PC-3 (cell line): Measurements from ENCODE around the gene RHEX. TPM values are rescaled to one million over a fixed set of nuclear protein-coding genes. Genes with fewer than 3 reads are reported as not detected.

Experiments
- ATAC-seq: fragments of 200-7000 bp; cut with Tn5 transposase; 2 replicates; pipeline ENCODE4 v1.9.1; 2020; ENCODE audit warnings: mild to moderate bottlenecking, moderate library complexity
- BruUV-seq: library from RNA; stranded (reverse); fragments of 400-500 nt; replicated peaks from 2 replicates; lab custom pipeline; 2021; lab: Mats Ljungman, UMichigan
- CTCF ChIA-PET: fragments of 300-600 bp; sonication (Branson Sonifier 250); formaldehyde crosslinking; loops from one replicate; lab custom pipeline; 2022; ENCODE audit warnings: antibody characterized with exemption; lab: Charles Lee
- POLR2A ChIA-PET: fragments of 300-600 bp; sonication (Branson Sonifier 250); formaldehyde crosslinking; loops from one replicate; lab custom pipeline; 2022; ENCODE audit warnings: antibody characterized with exemption; ENCODE audit not compliant: unreplicated experiment; lab: Charles Lee
- DNase-seq: peaks from one replicate; pipeline ENCODE4 v3.0.0-alpha.2; 2015
- H2AFZ ChIP-seq: fragments of 300-600 bp; sonication (generic); 2 replicates; pipeline ENCODE4 v1.6.0; 2016; ENCODE audit warnings: antibody characterized with exemption, low read length
- H3F3A ChIP-seq: fragments of 300-600 bp; sonication (generic); one replicate; pipeline ENCODE4 v1.6.0; 2017; ENCODE audit warnings: antibody characterized with exemption, low read length, control low read depth, mild to moderate bottlenecking; ENCODE audit not compliant: unreplicated experiment
- H3K27ac ChIP-seq: fragments of 300-600 bp; sonication (generic); 2 replicates; pipeline ENCODE4 v1.5.1; 2016; ENCODE audit warnings: mild to moderate bottlenecking, low read length
- H3K27me3 ChIP-seq: fragments of 300-600 bp; sonication (generic); 2 replicates; pipeline ENCODE4 v1.6.1; 2016; ENCODE audit warnings: low read length, mixed read lengths
- H3K36me3 ChIP-seq: fragments of 300-600 bp; sonication (generic); 2 replicates; pipeline ENCODE4 v1.6.1; 2016; ENCODE audit warnings: low read depth, mixed run types, low read length, mixed read lengths
- H3K4me1 ChIP-seq: fragments of 300-600 bp; sonication (generic); 2 replicates; pipeline ENCODE4 v1.5.1; 2016; ENCODE audit warnings: low read length; ENCODE audit not compliant: insufficient read depth
- H3K4me2 ChIP-seq: fragments of 300-600 bp; sonication (generic); 2 replicates; pipeline ENCODE4 v1.6.0; 2016; ENCODE audit warnings: low read length
- H3K4me3 ChIP-seq: fragments of 300-600 bp; sonication (generic); 2 replicates; pipeline ENCODE4 v1.5.1; 2016; ENCODE audit warnings: mild to moderate bottlenecking, low read length, mixed read lengths
- H3K79me2 ChIP-seq: fragments of 300-600 bp; sonication (generic); 2 replicates; pipeline ENCODE4 v1.6.1; 2017; ENCODE audit warnings: low read length, mixed read lengths
- H3K9ac ChIP-seq: fragments of 300-600 bp; sonication (generic); 2 replicates; pipeline ENCODE4 v1.6.0; 2016; ENCODE audit warnings: mild to moderate bottlenecking, low read length
- H3K9me2 ChIP-seq: fragments of 300-600 bp; sonication (generic); replicated peaks from 2 replicates; pipeline ENCODE4 v1.6.1; 2016; ENCODE audit warnings: mixed run types, low read length, mixed read lengths
- H3K9me3 ChIP-seq: fragments of 300-600 bp; sonication (generic); 2 replicates; pipeline ENCODE4 v1.6.1; 2016; ENCODE audit warnings: low read length, mixed read lengths
- H4K20me1 ChIP-seq: fragments of 300-600 bp; sonication (generic); 2 replicates; pipeline ENCODE4 v1.6.1; 2016; ENCODE audit warnings: low read length, mixed read lengths
- CTCF ChIP-seq: fragments of 300-600 bp; sonication (generic); conservative IDR thresholded peaks from 2 replicates; pipeline ENCODE4 v1.5.1; 2017; ENCODE audit warnings: antibody characterized with exemption, low read depth, mild to moderate bottlenecking, low read length
- EZH2 ChIP-seq: fragments of 300-600 bp; sonication (generic); IDR thresholded peaks from one replicate; pipeline ENCODE4 v1.6.1; 2017; ENCODE audit warnings: antibody characterized with exemption, mild to moderate bottlenecking, low read length; ENCODE audit not compliant: unreplicated experiment
- EZH2phosphoT487 ChIP-seq: fragments of 300-600 bp; sonication (generic); IDR thresholded peaks from 2 replicates; pipeline ENCODE4 v1.6.1; 2018; ENCODE audit warnings: mild to moderate bottlenecking, antibody characterized with exemption, low read length, borderline replicate concordance
- intact Hi-C: fragments of 100-400 bp; cut with micrococcal nuclease; formaldehyde crosslinking; loops from 2 replicates; pipeline ENCODE4 v1.9.0; 2023
- total RNA-seq: library from RNA; depleted of rRNA; stranded (reverse); fragments of >200 nt; gene quantifications from 2 replicates; pipeline ENCODE4 v1.2.3, GENCODE V29; 2014

Gene RHEX
- total RNA-seq, 1 experiment from 2014 or later, result not detected

GRCh38 chr1:206074839-206075238 is 21.9 kb downstream of the RHEX start:
- Histone ChIP-seq H3K4me1 (no peaks in the 10 kb centered on the region), H3K27me3 (peaks cover 71% of the 10 kb centered on the region), H3K79me2 (no peaks in the 10 kb centered on the region), H2AFZ (no peak overlapping the region), H3K27ac (no peak overlapping the region), H3K9ac (no peak overlapping the region), H3K36me3 (no peaks in the 10 kb centered on the region), H3K9me2 (no peaks in the 10 kb centered on the region), H3K9me3 (no peaks in the 10 kb centered on the region), H3K4me3 (no peak overlapping the region), H4K20me1 (no peaks in the 10 kb centered on the region), H3K4me2 (no peak overlapping the region), H3F3A (no peaks in the 10 kb centered on the region)
- CTCF ChIA-PET, result no interaction called here
- BruUV-seq, result no TSS peak
- DNase-seq, result no peak
- POLR2A ChIA-PET, result interaction anchor here (0.7 kb wide), 1 partner anchor 37 kb away, joined by 3 read pairs; no protein-coding TSS in a partner anchor
- TF ChIP-seq EZH2 (no peak), EZH2phosphoT487 (no peak), CTCF (no peak)
- ATAC-seq, result no peak
- intact Hi-C loops, result no loop called here

GRCh38 chr1:206075786-206076755 is 23.1 kb downstream of the RHEX start:
- H3K4me3 ChIP-seq, result no peak overlapping the region
- ChIA-PET CTCF (no interaction called here), POLR2A (no interaction called here)
- peaks cover 72% of the 10 kb centered on the region for H3K27me3 ChIP-seq
- H2AFZ ChIP-seq, result no peak overlapping the region
- no peak overlapping the region for H3K4me2 ChIP-seq
- TF ChIP-seq CTCF, result no peak
- no peak for TF ChIP-seq EZH2
- no peak for TF ChIP-seq EZH2phosphoT487
- H3K79me2 ChIP-seq, result no peaks in the 10 kb centered on the region
- intact Hi-C loops, result no loop called here
- no peak overlapping the region for H3K27ac ChIP-seq
- no peaks in the 10 kb centered on the region for H3F3A ChIP-seq
- H3K4me1 ChIP-seq, result no peaks in the 10 kb centered on the region
- DNase-seq (no peak), ATAC-seq (no peak)
- no peaks in the 10 kb centered on the region for H4K20me1 ChIP-seq
- H3K9me3 ChIP-seq, result no peaks in the 10 kb centered on the region
- no peaks in the 10 kb centered on the region for H3K9me2 ChIP-seq
- H3K9ac ChIP-seq, result no peak overlapping the region
- H3K36me3 ChIP-seq, result no peaks in the 10 kb centered on the region
- BruUV-seq, result no TSS peak

- no peak overlapping the region for H2AFZ ChIP-seq
- H3K4me3 ChIP-seq, result no peak overlapping the region
- no peaks in the 10 kb centered on the region for H3K9me3 ChIP-seq
- BruUV-seq, result no TSS peak
- no peaks in the 10 kb centered on the region for H3K4me1 ChIP-seq
- no peaks in the 10 kb centered on the region for H4K20me1 ChIP-seq
- H3K27ac ChIP-seq, result no peak overlapping the region
- ChIA-PET POLR2A (no interaction called here), CTCF (no interaction called here)
- no peaks in the 10 kb centered on the region for H3K36me3 ChIP-seq
- ATAC-seq, result no peak
- no peak overlapping the region for H3K9ac ChIP-seq
- TF ChIP-seq EZH2 (no peak), CTCF (no peak), EZH2phosphoT487 (no peak)
- H3K9me2 ChIP-seq, result no peaks in the 10 kb centered on the region
- no peaks in the 10 kb centered on the region for H3K79me2 ChIP-seq
- no peaks in the 10 kb centered on the region for H3F3A ChIP-seq
- H3K27me3 ChIP-seq, result peaks cover 89% of the 10 kb centered on the region
- intact Hi-C loops, result no loop called here
- DNase-seq, result no peak
- no peak overlapping the region for H3K4me2 ChIP-seq
These were observed 26.2 kb downstream of the RHEX start for GRCh38 chr1:206079135-206079534.
